ENCODE measurements around the gene ZDBF2. TPM values are rescaled to one million over a fixed set of nuclear protein-coding genes. Genes with fewer than 3 reads are reported as not detected.

ZDBF2 gene
- total and polyA plus RNA-seq, 2 of the 8 experiments (the other 6 are each of a cell fraction or from before 2014, with no cell fraction given), result 1.5 to 17.2 TPM

DNA sequence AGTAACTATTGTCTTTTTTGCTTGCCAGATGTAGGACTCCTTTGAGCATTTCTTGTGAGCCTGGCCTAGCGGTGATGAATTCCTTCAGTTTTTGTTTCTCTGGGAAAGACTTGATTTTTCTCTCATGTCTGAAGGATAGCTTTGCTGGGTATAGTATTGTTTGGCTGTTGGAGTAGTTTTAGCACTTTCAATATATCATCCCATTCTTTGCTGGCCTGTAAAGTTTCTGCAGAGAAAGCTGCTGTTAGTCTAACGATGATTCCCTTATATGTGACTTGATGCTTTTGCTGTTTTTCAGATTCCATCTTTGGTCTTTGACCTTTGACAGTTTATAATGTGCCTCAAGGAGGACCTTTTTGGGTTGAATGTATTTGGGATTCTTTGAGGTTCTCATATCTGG is 12.7 kb downstream of the ZDBF2 start:
- Histone ChIP-seq H4K5ac (ENCODE audit: insufficient read length, low read depth, low read length) (no peak overlapping the region), H3K9me3 (ENCODE audit: insufficient read depth in 2 of 2, low read depth in 1 of 2, low read length in 1 of 2) (peaks cover 18 to 20% of the 10 kb centered on the region in 2 experiments; a peak in 3 of 4 replicates), H3K27me3 (replicated peaks in 1 of 4; ENCODE audit: control insufficient read depth in 3 of 4, extremely low read depth in 1 of 4, insufficient read depth in 3 of 4, low read length in 3 of 4) (no peaks in the 10 kb centered on the region), H4K20me1 (replicated peaks in 1 of 2; ENCODE audit: control insufficient read depth in 1 of 2, insufficient read depth in 2 of 2, low read length in 2 of 2) (no peaks in the 10 kb centered on the region), H3K4me2 (ENCODE audit: insufficient read depth in 1 of 2, low read depth in 2 of 2, low read length in 2 of 2) (no peak overlapping the region), H3K18ac (ENCODE audit: extremely low read depth, low read length) (no peak overlapping the region), H3K4ac (replicated peaks; ENCODE audit: insufficient read length, low read depth, low read length) (no peak overlapping the region), H3K79me2 (ENCODE audit: control insufficient read depth in 1 of 2, insufficient read depth in 2 of 2, low read length in 2 of 2) (peaks cover 8 to 62% of the 10 kb centered on the region in 2 experiments), H2BK20ac (ENCODE audit: low read length) (no peak overlapping the region), H2BK120ac (replicated peaks; ENCODE audit: low read depth, low read length) (no peak overlapping the region), H3K56ac (replicated peaks; ENCODE audit: insufficient read length, low read depth, low read length) (no peak overlapping the region), H2AK5ac (ENCODE audit: low read depth, low read length) (no peak overlapping the region), H3K14ac (ENCODE audit: insufficient read length) (no peak overlapping the region), H3K27ac (ENCODE audit: low read depth, low read length) (no peak overlapping the region), H3K9ac (replicated peaks in 1 of 4; ENCODE audit: extremely low read depth in 1 of 4, low read depth in 3 of 4, low read length in 3 of 4) (no peak overlapping the region), H3K4me3 (ENCODE audit: extremely low read depth in 1 of 4, insufficient read depth in 2 of 4, low read depth in 3 of 4, low read length in 4 of 4) (no peak overlapping the region), H4K91ac (replicated peaks; ENCODE audit: insufficient read length, low read length) (no peak overlapping the region), H3K79me1 (ENCODE audit: low read depth, low read length) (0 out of 2 replicates have a peak, but pooled peaks cover 3% of the 10 kb centered on the region), H3K23me2 (ENCODE audit: low read depth, low read length) (no peaks in the 10 kb centered on the region), H2BK12ac (ENCODE audit: low read depth, low read length) (no peak overlapping the region), H2AFZ (ENCODE audit: low read length) (no peak overlapping the region), H3K36me3 (ENCODE audit: control insufficient read depth in 2 of 4, insufficient read depth in 4 of 4, low read length in 3 of 4) (peaks cover 0 to 31% (median 14%) of the 10 kb centered on the region in 4 experiments; a peak in 4 of 8 replicates), H3K4me1 (replicated peaks in 1 of 4; ENCODE audit: control insufficient read depth in 3 of 4, insufficient read depth in 4 of 4, low read length in 3 of 4) (peaks cover 0 to 2% (median 0%) of the 10 kb centered on the region in 4 experiments; a peak in 1 of 7 replicates), H4K8ac (ENCODE audit: extremely low read depth, insufficient read depth, low read length) (no peak overlapping the region), H3K23ac (ENCODE audit: insufficient read length) (no peak overlapping the region), H2BK15ac (ENCODE audit: low read length) (no peak overlapping the region), H2BK5ac (ENCODE audit: low read depth, low read length) (no peak overlapping the region)
- POLR2A ChIA-PET (ENCODE audit: partially characterized antibody), result no interaction called here
- CTCF ChIA-PET (ENCODE audit: partially characterized antibody), result no interaction called here
- no peak for FAIRE-seq
- 92% methylated on average over 2 of the region's 2 CpGs; no CpG with 5 or more reads in 1 of the 2 experiments for WGBS, 2 experiments (ENCODE audit: extremely low coverage in 1 of 2, insufficient coverage in 1 of 2, insufficient read length in 1 of 2, insufficient replicate concordance in 2 of 2, low coverage in 1 of 2, low lambda C conversion rate in 2 of 2, missing lambda C conversion rate in 1 of 2)
- DNase-seq (ENCODE audit: low read depth in 1 of 2, low spot score in 2 of 2), result no peak

All from H1 (cell line).